Neural progenitor cell (in vitro differentiated cells): Measurements from ENCODE around the gene CDK5.

Source experiments
- CTCF ChIP-seq: fragments of 200-600 bp; sonication (generic); IDR thresholded peaks from 2 replicates; pipeline ENCODE4 v1.5.1; 2017; ENCODE audit warnings: antibody characterized with exemption, mild to moderate bottlenecking
- EZH2 ChIP-seq: fragments of 200-600 bp; sonication (generic); IDR thresholded peaks from 2 replicates; pipeline ENCODE4 v1.6.1; 2017; ENCODE audit warnings: antibody characterized with exemption, mild to moderate bottlenecking, moderate library complexity

DNA sequence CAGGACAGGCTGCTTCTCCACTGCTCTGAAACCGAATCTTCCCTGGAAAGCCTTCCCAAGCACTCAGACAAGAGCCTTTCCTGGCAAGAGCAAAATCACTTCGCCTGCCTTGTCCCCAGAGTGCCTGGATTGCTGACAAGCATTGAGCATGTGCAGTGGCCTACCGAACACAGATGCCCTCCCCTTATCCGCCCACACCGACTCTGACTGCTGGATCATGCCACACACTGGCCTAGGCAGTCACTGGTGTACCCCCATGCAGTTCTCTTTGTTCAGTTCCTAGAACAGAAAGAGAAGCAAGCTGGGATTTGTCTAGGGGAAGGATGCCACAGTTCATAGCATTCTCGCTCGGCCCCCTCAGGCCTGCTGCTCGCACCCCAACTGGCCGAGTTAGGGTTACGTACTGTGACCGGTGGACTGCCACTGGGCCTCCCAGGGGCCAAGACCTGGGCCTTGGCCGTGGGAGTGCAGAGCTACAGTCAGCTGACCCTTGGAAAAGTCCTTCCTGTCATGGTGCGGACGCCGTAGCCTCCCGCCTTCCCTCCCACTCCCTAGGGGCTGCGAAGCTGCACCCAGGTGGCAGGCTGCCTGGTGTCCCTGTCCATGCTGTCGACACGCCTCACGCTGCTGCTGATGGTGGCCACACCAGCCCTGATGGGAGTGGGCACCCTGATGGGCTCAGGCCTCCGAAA, 22.5 kb downstream of the CDK5 start:
- TF ChIP-seq CTCF, result no peak
- no peak for TF ChIP-seq EZH2
